Dedifferentiated amniotic fluid mesenchymal stem cell (primary cell): ENCODE data around the gene SHBG.
A peak's percentile ranks its signal among the peaks of the same experiment; 100 is the strongest.
"Not testable (repeated sequence)": the region's sequence is repeated elsewhere in the genome, so short reads cannot be mapped to it uniquely, and the experiment has no call there.

Source experiments
- DNase-seq: peaks from one replicate; pipeline ENCODE4 v3.0.0-alpha.2; 2016; ENCODE audit errors: extremely low spot score

The SHBG gene

GRCh38 chr17:7629939-7630571 lies at the start of gene SHBG:
SHBG (plus strand) TSS chr17:7630135; CDS start chr17:7630173, 38 bp downstream.
- no peak for DNase-seq

GRCh38 chr17:7580604-7581575 lies 49.0 kb upstream of the SHBG start:
- no peak for DNase-seq

DNA sequence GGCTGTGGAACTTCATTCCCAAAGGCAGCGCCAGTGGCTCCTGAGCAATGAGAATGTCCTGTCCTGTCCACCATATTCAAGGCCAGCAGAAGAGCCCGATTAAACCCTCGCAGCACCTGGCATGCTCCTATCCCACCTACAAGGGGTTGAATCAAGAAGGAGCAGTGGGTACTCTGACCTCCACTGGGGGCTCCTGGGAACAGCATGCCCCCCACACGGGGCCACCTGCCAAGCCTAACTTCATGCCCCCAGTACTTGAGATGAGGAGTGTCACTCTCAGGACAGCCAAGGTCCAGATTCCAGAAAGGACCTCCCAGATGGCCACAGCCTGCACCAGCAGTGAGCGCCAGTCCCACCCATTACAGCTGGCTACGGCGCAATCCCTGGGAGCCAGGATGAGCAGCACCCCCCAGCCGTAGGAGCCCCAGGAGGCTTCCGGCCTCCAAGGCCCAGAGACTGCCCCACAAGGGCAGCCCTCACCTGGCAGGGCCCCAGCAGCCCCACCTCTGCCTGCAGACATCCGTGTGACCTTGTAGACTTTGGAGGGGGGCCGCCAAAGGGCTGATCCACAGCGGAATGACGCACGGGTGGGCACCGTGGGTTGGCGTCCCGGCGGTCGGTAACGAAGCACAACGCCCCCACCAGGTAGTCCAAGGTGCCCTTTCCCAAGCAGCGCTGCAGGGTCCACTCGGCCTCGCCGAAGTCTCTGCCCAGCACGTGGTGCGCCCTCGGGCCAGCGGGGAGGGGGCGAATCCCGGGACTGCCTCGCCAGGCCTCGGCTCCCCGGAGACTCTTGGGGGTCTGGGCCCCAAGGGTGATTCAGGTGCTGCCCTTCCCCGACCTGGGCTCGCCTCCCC lies 47.3 kb upstream of the SHBG start:
- DNase-seq, result no peak

GRCh38 chr17:7583253-7584109 lies 46.5 kb upstream of the SHBG start, which contains the start of gene MPDU1:
MPDU1 (plus strand) TSS chr17:7583852; CDS start chr17:7583863, 11 bp downstream.
- DNase-seq, result peak; percentile 96

DNA sequence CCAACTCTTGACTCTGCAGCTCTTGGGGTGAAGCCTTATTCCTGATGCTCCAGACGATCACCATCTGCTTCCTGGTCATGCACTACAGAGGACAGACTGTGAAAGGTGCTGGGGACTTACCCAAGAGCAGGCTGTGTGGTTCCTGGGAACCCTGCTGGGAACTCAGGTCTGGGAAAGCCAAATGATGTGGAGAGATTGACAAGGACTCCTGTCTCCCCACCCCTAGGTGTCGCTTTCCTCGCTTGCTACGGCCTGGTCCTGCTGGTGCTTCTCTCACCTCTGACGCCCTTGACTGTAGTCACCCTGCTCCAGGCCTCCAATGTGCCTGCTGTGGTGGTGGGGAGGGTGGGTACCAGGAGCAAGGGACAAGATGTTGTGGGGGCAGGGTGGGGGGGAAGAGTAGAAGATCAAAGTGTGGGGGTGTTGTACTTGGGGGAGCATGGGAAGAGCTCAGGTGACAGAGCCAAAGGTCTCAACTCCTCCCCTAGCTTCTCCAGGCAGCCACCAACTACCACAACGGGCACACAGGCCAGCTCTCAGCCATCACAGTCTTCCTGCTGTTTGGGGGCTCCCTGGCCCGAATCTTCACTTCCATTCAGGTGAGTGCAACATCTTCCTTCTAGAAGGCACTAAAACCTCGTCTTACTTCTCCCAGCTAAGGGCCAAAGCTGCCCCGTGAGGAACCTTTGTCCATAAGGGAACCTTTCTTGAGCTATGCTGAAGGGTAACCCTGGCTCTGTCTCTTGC lies 43.1 kb upstream of the SHBG start:
- no peak for DNase-seq

- DNase-seq, result peak; percentile 79
Observed at GRCh38 chr17:7587420-7588151, 42.3 kb upstream of the SHBG start.

- no peak for DNase-seq
Observed at GRCh38 chr17:7588553-7589203, 41.3 kb upstream of the SHBG start.

DNA sequence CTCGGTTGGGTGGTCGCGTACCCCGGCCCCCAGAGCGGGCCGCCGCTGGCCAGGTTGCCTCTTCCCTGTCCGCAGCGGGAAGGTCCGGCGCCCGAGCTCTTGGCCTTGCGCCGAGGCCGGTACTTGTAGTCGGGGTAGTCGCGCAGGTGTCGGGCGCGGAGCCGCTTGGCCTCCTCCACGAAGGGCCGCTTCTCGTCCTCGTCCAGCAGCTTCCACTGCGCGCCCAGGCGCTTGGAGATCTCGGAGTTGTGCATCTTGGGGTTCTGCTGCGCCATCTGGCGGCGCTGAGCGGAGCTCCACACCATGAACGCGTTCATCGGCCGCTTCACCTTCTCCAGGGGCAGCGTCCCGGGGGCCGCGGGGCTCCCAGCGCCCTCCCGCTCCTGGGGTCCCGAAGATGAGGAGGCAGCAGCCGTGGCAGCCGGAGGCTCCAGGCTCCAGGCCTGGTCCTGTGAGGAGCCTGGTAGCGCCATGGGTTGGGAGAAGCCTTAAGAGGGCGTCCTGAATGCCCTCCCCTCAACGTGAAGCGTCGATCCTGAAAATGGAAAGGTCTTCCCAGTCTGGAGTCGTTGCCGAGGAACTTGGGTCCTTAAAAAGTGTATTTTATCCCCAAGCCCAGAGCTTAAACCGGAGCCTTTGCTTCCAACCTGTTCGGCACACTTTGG lies 40.6 kb upstream of the SHBG start:
- DNase-seq, result peak; percentile 65

- peak; percentile 13 for DNase-seq
Observed at GRCh38 chr17:7589891-7590691, 39.8 kb upstream of the SHBG start, which contains the start of gene SOX15. SOX15 (minus strand) TSS chr17:7590094; CDS start chr17:7589676, 418 bp downstream.

DNA sequence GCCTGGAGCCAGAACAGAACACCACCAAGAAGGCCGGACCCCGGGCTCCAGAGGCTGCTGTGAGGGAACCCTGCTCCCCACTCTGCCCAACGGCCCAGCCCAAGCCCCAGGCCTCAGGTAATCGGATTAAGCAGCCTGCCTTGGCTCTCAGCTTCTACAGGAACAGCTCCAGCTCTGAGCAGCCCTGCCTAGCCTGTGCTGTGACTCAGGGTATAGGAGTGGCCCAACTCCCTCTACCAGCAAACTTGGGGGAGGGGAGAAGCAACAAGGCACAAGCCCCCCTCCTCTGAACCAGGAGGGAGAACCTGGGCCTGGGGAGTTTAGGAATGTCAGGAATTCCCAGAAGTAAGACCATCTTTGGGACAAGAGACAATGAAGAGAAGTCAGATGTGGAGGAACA lies 39.2 kb upstream of the SHBG start:
- peak; percentile 57 for DNase-seq

GRCh38 chr17:7591596-7591995 lies 38.3 kb upstream of the SHBG start:
- no peak for DNase-seq

DNA sequence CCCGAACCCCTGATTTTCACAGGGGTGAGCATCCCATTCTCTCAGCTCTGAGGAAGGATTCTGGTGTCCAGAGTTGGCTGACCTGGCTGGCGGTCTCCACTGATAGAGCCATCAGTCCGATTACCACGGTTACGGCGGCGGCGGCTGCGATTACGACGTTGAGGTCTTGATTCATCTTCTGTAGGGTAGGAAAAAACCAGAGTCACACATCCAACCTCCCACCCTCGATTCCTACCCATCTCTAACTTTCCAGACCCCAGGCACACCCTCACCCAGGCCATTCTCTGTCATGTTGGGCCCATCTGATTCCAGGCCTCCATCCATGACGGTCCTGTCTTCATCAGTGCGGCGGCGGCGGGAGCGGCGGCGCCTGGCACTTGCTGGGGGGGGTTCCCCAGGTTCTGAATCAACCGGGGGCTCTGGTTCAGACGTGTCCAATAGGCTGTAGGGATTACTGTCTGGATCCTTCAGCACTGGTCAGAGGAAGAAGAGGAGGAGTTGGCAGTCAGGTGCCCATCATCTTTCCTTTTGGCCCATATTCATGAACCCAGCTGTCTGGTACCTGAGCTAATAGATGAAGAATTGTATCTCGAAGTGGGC lies 37.4 kb upstream of the SHBG start:
- DNase-seq, result no peak

GRCh38 chr17:7593296-7593695 lies 36.6 kb upstream of the SHBG start:
- DNase-seq, result no peak

DNA sequence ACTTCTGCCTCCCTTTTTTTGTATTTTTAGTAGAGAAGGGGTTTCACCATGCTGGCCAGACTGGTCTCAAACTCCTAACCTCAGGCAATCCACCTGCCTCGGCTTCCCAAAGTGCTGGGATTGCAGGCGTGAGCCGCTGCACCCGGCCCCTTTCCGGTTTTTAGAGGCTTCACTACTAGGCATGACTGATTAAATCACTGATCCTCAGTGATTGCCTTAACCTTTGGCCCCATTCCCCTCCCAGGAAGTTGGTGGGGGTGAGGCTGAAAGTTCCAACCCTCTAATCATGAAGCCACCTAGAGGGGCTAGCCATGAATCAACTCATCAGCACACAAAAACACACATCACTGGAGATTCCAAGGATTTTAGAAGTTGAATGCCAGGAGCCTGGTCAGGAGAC lies 32.4 kb upstream of the SHBG start:
- DNase-seq, result not testable (repeated sequence)

- peak; percentile 14 for DNase-seq
Observed at GRCh38 chr17:7606280-7606679, 23.7 kb upstream of the SHBG start.

GRCh38 chr17:7610641-7611040 lies 19.3 kb upstream of the SHBG start:
- no peak for DNase-seq
